IMR-90 (cell line): ENCODE measurements around the gene FGFR4. TPM values are rescaled to one million over a fixed set of nuclear protein-coding genes. Genes with fewer than 3 reads are reported as not detected.

ENCODE experiments used
- ATAC-seq: fragments of 200-7000 bp; cut with Tn5 transposase; 2 replicates; pipeline ENCODE4 v1.9.1; 2020; ENCODE audit warnings: low read depth, mild to moderate bottlenecking, moderate library complexity
- BruUV-seq: library from RNA; stranded (reverse); fragments of 400-500 nt; replicated peaks from 2 replicates; lab custom pipeline; 2021; lab: Mats Ljungman, UMichigan
- CTCF ChIA-PET: fragments of 300-600 bp; formaldehyde crosslinking; extraction: SDS; loops from one replicate; lab custom pipeline; 2021; ENCODE audit warnings: antibody characterized with exemption; lab: Yijun Ruan, JAX
- POLR2A ChIA-PET: fragments of 300-600 bp; sonication (Branson Sonifier 250); formaldehyde crosslinking; loops from one replicate; lab custom pipeline; 2022; ENCODE audit warnings: antibody characterized with exemption; ENCODE audit not compliant: unreplicated experiment; lab: Charles Lee
- DNase-seq: peaks from one replicate; pipeline ENCODE4 v3.0.0; 2013
- H2AFZ ChIP-seq: replicated peaks from 2 replicates; pipeline ENCODE3; 2013; ENCODE audit warnings: low read length, mild to moderate bottlenecking; ENCODE audit not compliant: poor library complexity
- H2AK5ac ChIP-seq: 2 replicates; pipeline ENCODE4 v1.6.1; 2013; ENCODE audit warnings: low read depth, low read length, inconsistent platforms
- H2AK9ac ChIP-seq: replicated peaks from 2 replicates; pipeline ENCODE3; 2013; ENCODE audit warnings: mild to moderate bottlenecking, low read depth, low read length, moderate library complexity; ENCODE audit not compliant: poor library complexity
- H2BK120ac ChIP-seq: 2 replicates; pipeline ENCODE4 v1.6.1; 2013; ENCODE audit warnings: low read depth, low read length, inconsistent platforms
- H2BK15ac ChIP-seq: 3 replicates; pipeline ENCODE4 v1.6.1; 2013; ENCODE audit warnings: low read depth, low read length, inconsistent platforms
- H2BK20ac ChIP-seq: 2 replicates; pipeline ENCODE4 v1.6.1; 2013; ENCODE audit warnings: low read depth, mild to moderate bottlenecking, inconsistent platforms, low read length, moderate library complexity
- H2BK5ac ChIP-seq: 2 replicates; pipeline ENCODE4 v1.6.1; 2013; ENCODE audit warnings: mild to moderate bottlenecking, low read depth, low read length, inconsistent platforms; ENCODE audit not compliant: poor library complexity, severe bottlenecking
- H3K14ac ChIP-seq: replicated peaks from 2 replicates; pipeline ENCODE4 v1.6.1; 2013; ENCODE audit warnings: low read depth, low read length, inconsistent platforms
- H3K18ac ChIP-seq: 2 replicates; pipeline ENCODE4 v1.6.1; 2013; ENCODE audit warnings: low read depth, low read length, control low read depth
- H3K23ac ChIP-seq: 2 replicates; pipeline ENCODE4 v1.6.1; 2013; ENCODE audit warnings: low read depth, low read length, inconsistent platforms
- H3K27ac ChIP-seq: 2 replicates; pipeline ENCODE4 v1.5.1; 2013; ENCODE audit warnings: mild to moderate bottlenecking, control low read depth, low read length; ENCODE audit not compliant: insufficient read depth
- H3K27me3 ChIP-seq: 2 replicates; pipeline ENCODE4 v1.6.1; 2013; ENCODE audit warnings: low read length; ENCODE audit not compliant: control insufficient read depth, insufficient read depth
- H3K36me3 ChIP-seq: 2 replicates; pipeline ENCODE4 v1.6.1; 2013; ENCODE audit warnings: low read length, mixed read lengths; ENCODE audit not compliant: control insufficient read depth, insufficient read depth
- H3K4ac ChIP-seq: 2 replicates; pipeline ENCODE4 v1.6.1; 2013; ENCODE audit warnings: low read depth, low read length, inconsistent platforms
- H3K4me1 ChIP-seq: 2 replicates; pipeline ENCODE4 v1.6.1; 2013; ENCODE audit warnings: low read length, mixed read lengths; ENCODE audit not compliant: control insufficient read depth, insufficient read depth
- H3K4me2 ChIP-seq: 2 replicates; pipeline ENCODE4 v1.6.1; 2013; ENCODE audit warnings: low read depth, mild to moderate bottlenecking, control low read depth, low read length, moderate library complexity
- H3K4me3 ChIP-seq: 2 replicates; pipeline ENCODE4 v1.5.1; 2013; ENCODE audit warnings: low read depth, mild to moderate bottlenecking, control low read depth, low read length, moderate library complexity; ENCODE audit not compliant: insufficient read depth
- H3K56ac ChIP-seq: 2 replicates; pipeline ENCODE4 v1.6.1; 2013; ENCODE audit warnings: low read length, inconsistent platforms; ENCODE audit not compliant: insufficient read depth; ENCODE audit errors: extremely low read depth
- H3K79me1 ChIP-seq, 2 experiments: 2 replicates each; pipeline ENCODE4 v1.6.1; 2013; ENCODE audit warnings: low read length in 2 of 2, inconsistent platforms in 1 of 2, low read depth in 1 of 2
- H3K9ac ChIP-seq: 2 replicates; pipeline ENCODE4 v1.6.1; 2013; ENCODE audit warnings: low read depth, low read length, control low read depth
- H3K9me1 ChIP-seq: 2 replicates; pipeline ENCODE4 v1.6.1; 2013; ENCODE audit warnings: low read length, inconsistent platforms; ENCODE audit not compliant: insufficient read depth
- H3K9me3 ChIP-seq: 2 replicates; pipeline ENCODE4 v1.6.1; 2013; ENCODE audit warnings: low read length; ENCODE audit not compliant: control insufficient read depth, insufficient read depth
- H4K20me1 ChIP-seq: 2 replicates; pipeline ENCODE4 v1.6.1; 2013; ENCODE audit warnings: low read length, inconsistent platforms; ENCODE audit not compliant: insufficient read depth
- H4K5ac ChIP-seq: 2 replicates; pipeline ENCODE4 v1.6.1; 2013; ENCODE audit warnings: mild to moderate bottlenecking, low read depth, low read length, control low read depth
- H4K8ac ChIP-seq, 2 experiments: 2 replicates each; pipeline ENCODE4 v1.6.1; 2013; ENCODE audit warnings: low read depth in 2 of 2, low read length in 2 of 2, control low read depth in 1 of 2, inconsistent platforms in 1 of 2
- H4K91ac ChIP-seq: 2 replicates; pipeline ENCODE4 v1.6.1; 2013; ENCODE audit warnings: low read depth, low read length, inconsistent platforms; ENCODE audit not compliant: insufficient read depth
- FOS ChIP-seq: fragments of 150-350 bp; IDR thresholded peaks from 2 replicates; pipeline ENCODE4 v1.6.1; 2016; ENCODE audit warnings: low read depth, low read length
- POLR2A ChIP-seq: IDR thresholded peaks from 2 replicates; pipeline ENCODE4 v1.6.1; 2012; ENCODE audit warnings: mild to moderate bottlenecking, low read depth, low read length
- WGBS, 2 experiments: methylation state at CpG; one replicate each; pipeline versions ENCODE4 v1.1.5 to v1.1.7; 2013; ENCODE audit warnings: missing lambda C conversion rate in 2 of 2; ENCODE audit not compliant: insufficient read length in 1 of 2; ENCODE audit errors: extremely low coverage in 2 of 2; 5-methylcytosine and 5-hydroxymethylcytosine counted together
- dilution Hi-C: fragments of 300-500 bp; cut with HindIII; formaldehyde crosslinking; loops from one replicate; pipeline ENCODE4 v1.14.3; 2018; ENCODE audit warnings: low sequenced_read_pairs; ENCODE audit not compliant: unreplicated experiment
- in situ Hi-C: fragments of 300-500 bp; cut with MboI; formaldehyde crosslinking; loops from 3 replicates; pipeline ENCODE4 v1.14.3; 2019; ENCODE audit warnings: low sequenced_read_pairs, inconsistent platforms, mixed read lengths
- intact Hi-C: fragments of 100-400 bp; cut with micrococcal nuclease; formaldehyde crosslinking; loops from 2 replicates; pipeline ENCODE4 v1.10.0; 2022
- polyA plus RNA-seq, 3 experiments: library from polyadenylated mRNA; depleted of rRNA; stranded (reverse); fragments of >200 nt; gene quantifications; 2 replicates each; pipeline ENCODE4 v1.2.3, GENCODE V29; 2012; ENCODE audit warnings: low replicate concordance in 1 of 3
- total RNA-seq: library from RNA; depleted of rRNA; stranded (reverse); fragments of >200 nt; gene quantifications from 2 replicates; pipeline ENCODE4 v1.2.3, GENCODE V29; 2012

The FGFR4 gene
- total and polyA plus RNA-seq, 2 of the 4 experiments (the other 2 are of a cell fraction): 0.90 to 2.4 TPM

DNA sequence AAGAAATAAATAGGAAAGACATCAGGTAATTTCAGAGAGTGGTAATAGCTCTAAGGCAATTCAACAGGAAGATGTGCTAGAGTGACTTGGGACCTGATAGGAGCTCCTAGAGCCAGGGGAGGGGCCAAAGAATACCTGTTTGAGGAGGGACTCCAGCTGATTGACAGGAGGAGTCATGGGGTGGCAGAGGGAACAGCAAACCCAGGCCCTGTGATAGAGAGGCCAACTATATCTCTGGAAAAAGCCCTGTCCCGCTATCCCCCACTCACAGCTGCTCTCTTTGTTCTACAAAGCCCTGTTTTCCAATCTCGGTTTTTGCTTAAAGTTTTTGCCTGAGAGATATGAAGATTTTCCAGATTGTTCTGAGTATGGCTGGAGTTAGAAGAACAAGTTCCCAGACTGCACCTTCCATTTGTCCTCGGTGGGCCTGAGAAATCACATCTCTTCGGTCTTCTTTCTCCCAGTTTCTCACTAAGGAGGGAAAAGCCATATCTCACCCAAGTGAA, 37.8 kb downstream of the FGFR4 start:
- DNase-seq: no peak
- H3K23ac ChIP-seq: no peak overlapping the region
- no peak overlapping the region for H3K56ac ChIP-seq
- H3K9ac ChIP-seq: no peak overlapping the region
- no peak overlapping the region for H2BK5ac ChIP-seq
- H4K5ac ChIP-seq: no peak overlapping the region
- H2AFZ ChIP-seq: no peak overlapping the region
- H3K4me3 ChIP-seq: no peak overlapping the region
- intact Hi-C loops: no loop called here
- ChIA-PET POLR2A (interaction anchor here (0.6 to 0.7 kb wide), 2 partner anchors 16 to 763 kb away, joined by 3 to 6 read pairs; no protein-coding TSS in a partner anchor), CTCF (no interaction called here)
- no peak overlapping the region for H2BK120ac ChIP-seq
- H3K27me3 ChIP-seq: no peaks in the 10 kb centered on the region
- H3K36me3 ChIP-seq: no peaks in the 10 kb centered on the region
- in situ Hi-C loops: no loop called here
- H3K18ac ChIP-seq: no peak overlapping the region
- H3K14ac ChIP-seq: no peak overlapping the region
- H2BK20ac ChIP-seq: no peak overlapping the region
- TF ChIP-seq FOS: no peak
- TF ChIP-seq POLR2A: no peak
- H3K4me2 ChIP-seq: no peak overlapping the region
- no peaks in the 10 kb centered on the region for H3K79me1 ChIP-seq
- no CpG with 5 or more reads among the region's 4 CpGs for WGBS, 2 experiments
- no peak overlapping the region for H4K8ac ChIP-seq
- H2AK9ac ChIP-seq: no peak overlapping the region
- H4K20me1 ChIP-seq: no peaks in the 10 kb centered on the region
- H2BK15ac ChIP-seq: no peak overlapping the region
- dilution Hi-C loops: no loop called here
- no peak overlapping the region for H4K91ac ChIP-seq
- H3K4me1 ChIP-seq: no peaks in the 10 kb centered on the region; the same call in 1 of the 2 replicates
- no peak overlapping the region for H2AK5ac ChIP-seq
- peaks cover 9% of the 10 kb centered on the region for H3K9me1 ChIP-seq
- H3K27ac ChIP-seq: no peak overlapping the region
- no peak overlapping the region for H3K4ac ChIP-seq
- ATAC-seq: no peak
- no peaks in the 10 kb centered on the region for H3K9me3 ChIP-seq
- BruUV-seq: no TSS peak
